Left ventricle myocardium inferior (tissue), 1 donor: ENCODE results near the gene SLCO4A1. TPM values are rescaled to one million over a fixed set of nuclear protein-coding genes. Genes with fewer than 3 reads are reported as not detected.

Experiments used
- DNase-seq: peaks from one replicate; pipeline ENCODE4 v3.0.0-alpha.2; 2020
- H3K27ac ChIP-seq: fragments of 200-600 bp; replicated peaks from 2 replicates; pipeline ENCODE4 v1.8.0; 2021
- H3K27me3 ChIP-seq: fragments of 200-600 bp; 2 replicates; pipeline ENCODE4 v1.8.0; 2021; ENCODE audit warnings: low read depth
- H3K36me3 ChIP-seq: fragments of 200-600 bp; 2 replicates; pipeline ENCODE4 v1.8.0; 2021
- H3K4me1 ChIP-seq: fragments of 200-600 bp; 2 replicates; pipeline ENCODE4 v1.8.0; 2021
- H3K4me3 ChIP-seq: fragments of 200-600 bp; 2 replicates; pipeline ENCODE4 v1.8.0; 2021; ENCODE audit warnings: mild to moderate bottlenecking, moderate library complexity
- H3K9me3 ChIP-seq: fragments of 200-600 bp; replicated peaks from 2 replicates; pipeline ENCODE4 v1.8.0; 2021
- intact Hi-C: fragments of 100-400 bp; cut with micrococcal nuclease; formaldehyde crosslinking; loops from one replicate; pipeline ENCODE4 v1.11.0; 2022
- total RNA-seq: library from RNA; stranded (reverse); fragmentation: NEBNext Ultra II Directional; extraction: Animal tissue kit (Norgen Biotek cat#: 25700); gene quantifications from one replicate; pipeline ENCODE4 v1.2.1, GENCODE V29; 2021
- TF ChIP-seq, protein P1 (sequence below): fragments of 200-600 bp; IDR thresholded peaks from 2 replicates; pipeline ENCODE4 v1.8.0; 2021; ENCODE audit warnings: antibody characterized with exemption, mild to moderate bottlenecking, borderline replicate concordance
- donor health status: DM: no; HTN: yes; CAD: no; lungs with severe emphysema.

Gene SLCO4A1
- total RNA-seq, 1 donor from 2014 or later = 12.7 TPM

DNA sequence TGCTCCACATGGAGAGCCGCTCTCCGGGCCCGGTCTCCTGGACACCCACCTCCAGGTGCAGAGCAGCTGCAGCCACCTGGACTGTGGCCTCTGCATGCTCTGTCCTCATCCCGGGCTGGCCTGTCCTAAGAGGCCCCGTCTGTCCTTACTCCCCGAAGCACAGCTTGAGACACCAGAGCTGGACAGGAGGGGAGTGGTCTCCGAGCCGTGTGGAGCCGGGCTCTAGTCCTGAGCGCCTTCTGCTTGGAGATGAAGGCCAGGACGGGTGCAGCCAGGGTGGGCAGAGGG is 59.7 kb downstream of the SLCO4A1 start:
- Histone ChIP-seq H3K4me3 (no peak overlapping the region), H3K27ac (no peak overlapping the region), H3K9me3 (no peaks in the 10 kb centered on the region), H3K27me3 (peaks cover 12% of the 10 kb centered on the region), H3K36me3 (no peaks in the 10 kb centered on the region), H3K4me1 (peaks cover 12% of the 10 kb centered on the region)
- intact Hi-C loops = no loop called here
- DNase-seq = no peak
- TF ChIP-seq, protein P1, sequence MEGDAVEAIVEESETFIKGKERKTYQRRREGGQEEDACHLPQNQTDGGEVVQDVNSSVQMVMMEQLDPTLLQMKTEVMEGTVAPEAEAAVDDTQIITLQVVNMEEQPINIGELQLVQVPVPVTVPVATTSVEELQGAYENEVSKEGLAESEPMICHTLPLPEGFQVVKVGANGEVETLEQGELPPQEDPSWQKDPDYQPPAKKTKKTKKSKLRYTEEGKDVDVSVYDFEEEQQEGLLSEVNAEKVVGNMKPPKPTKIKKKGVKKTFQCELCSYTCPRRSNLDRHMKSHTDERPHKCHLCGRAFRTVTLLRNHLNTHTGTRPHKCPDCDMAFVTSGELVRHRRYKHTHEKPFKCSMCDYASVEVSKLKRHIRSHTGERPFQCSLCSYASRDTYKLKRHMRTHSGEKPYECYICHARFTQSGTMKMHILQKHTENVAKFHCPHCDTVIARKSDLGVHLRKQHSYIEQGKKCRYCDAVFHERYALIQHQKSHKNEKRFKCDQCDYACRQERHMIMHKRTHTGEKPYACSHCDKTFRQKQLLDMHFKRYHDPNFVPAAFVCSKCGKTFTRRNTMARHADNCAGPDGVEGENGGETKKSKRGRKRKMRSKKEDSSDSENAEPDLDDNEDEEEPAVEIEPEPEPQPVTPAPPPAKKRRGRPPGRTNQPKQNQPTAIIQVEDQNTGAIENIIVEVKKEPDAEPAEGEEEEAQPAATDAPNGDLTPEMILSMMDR = no peak

DNA sequence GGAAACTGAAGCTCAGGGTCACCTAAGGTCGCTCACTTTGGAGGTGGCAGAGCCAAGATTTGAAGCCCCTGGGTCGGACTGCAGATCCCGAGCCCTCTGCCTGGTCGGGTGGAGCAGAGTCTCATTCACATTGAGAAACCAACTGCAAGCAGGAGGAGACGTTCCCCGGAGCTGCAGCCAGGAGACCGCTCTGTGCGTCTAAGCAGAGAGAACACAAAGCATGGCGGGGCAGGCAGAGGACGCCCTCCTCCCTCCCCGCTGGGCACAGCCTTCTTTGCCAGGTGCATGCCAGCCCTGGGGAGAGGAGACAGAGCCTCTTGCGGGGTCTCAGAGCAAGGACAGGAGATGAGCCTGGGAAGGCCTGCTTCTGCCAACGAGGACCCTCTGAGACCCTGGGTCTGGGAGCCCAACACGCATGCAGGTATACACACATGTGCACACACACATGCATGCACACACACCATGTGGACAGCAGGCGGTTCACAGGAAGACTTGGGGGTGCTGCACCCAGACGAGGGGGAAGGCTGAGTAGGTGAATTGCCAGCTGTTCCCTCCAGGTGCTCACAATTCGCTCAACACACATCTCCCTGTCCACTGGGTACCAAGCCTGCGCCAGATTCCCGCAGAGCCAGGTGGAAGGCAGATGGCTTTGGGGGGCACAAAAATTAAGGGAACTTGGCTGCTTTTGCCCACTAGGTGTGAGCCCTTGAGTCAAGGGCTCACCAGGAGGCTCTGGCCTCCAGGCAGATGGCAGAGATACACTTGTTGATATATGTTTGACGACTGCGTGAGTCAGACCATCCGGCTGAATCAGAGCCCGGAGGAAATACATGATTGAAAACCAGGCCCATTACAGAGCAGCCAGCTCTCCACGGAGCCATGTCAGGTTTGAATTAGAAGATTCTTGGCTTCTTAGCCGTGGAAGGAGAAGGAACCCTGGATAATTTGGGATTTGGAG is 60.9 kb downstream of the SLCO4A1 start:
- TF ChIP-seq, protein P1 = no peak
- Histone ChIP-seq H3K27ac (peak overlapping the region; percentile 60), H3K4me1 (peaks cover 12% of the 10 kb centered on the region), H3K9me3 (no peaks in the 10 kb centered on the region), H3K36me3 (no peaks in the 10 kb centered on the region), H3K4me3 (no peak overlapping the region), H3K27me3 (peaks cover 24% of the 10 kb centered on the region)
- no peak for DNase-seq
- intact Hi-C loops = no loop called here

DNA sequence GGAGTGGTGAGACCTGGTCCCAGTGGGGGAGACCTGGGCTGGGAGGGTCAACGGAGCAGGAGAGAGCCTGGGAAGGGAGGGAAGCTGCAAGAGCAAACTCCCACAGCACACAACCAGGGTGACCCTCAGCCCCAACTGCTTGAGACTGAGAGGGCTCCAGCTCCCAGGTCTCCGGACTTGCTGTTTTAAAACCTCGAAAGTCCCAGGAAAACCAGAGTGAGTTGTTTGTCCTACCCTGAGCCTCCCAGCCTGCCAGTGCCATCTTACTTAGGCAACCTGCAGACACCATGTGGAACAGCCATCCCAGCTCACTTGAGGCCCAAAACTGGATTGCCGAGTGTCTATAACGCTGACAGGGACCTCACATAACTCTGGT is 61.5 kb downstream of the SLCO4A1 start:
- Histone ChIP-seq H3K27ac (peak overlapping the region; percentile 60), H3K9me3 (no peaks in the 10 kb centered on the region), H3K4me1 (peaks cover 15% of the 10 kb centered on the region), H3K4me3 (no peak overlapping the region), H3K27me3 (peaks cover 31% of the 10 kb centered on the region), H3K36me3 (no peaks in the 10 kb centered on the region)
- TF ChIP-seq, protein P1 = no peak
- intact Hi-C loops = no loop called here
- no peak for DNase-seq

DNA sequence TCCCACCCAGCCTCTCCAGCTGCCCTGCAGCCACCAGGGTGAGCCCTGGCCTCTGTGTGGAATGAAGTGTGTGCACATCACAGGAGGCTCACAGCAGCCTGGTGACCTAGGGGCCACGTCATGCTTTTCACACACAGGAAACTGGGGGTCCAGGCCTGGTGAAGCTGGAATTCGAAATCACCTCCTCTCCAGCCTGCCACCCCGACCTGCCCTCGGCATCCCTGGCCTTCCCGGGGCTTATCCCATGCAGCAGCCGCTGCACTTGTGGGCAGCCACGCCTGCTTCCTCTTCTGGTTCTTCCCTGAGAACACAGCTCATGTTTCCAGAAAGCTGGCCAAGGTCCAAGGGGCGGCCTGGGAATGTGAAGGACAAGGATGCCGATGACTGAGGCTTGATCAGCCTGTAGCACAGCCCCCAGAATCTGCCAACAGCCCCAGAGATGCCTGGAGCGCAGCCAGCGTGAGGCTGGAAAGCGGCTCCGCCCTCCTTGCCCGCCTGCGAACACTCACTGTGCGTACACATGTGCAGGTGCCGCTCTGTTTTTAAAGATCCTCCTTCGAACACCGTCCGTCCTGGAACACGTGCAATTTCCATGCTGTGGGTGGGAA is 62.1 kb downstream of the SLCO4A1 start:
- peaks cover 37% of the 10 kb centered on the region for H3K27me3 ChIP-seq
- H3K36me3 ChIP-seq = no peaks in the 10 kb centered on the region
- H3K9me3 ChIP-seq = no peaks in the 10 kb centered on the region
- peak; percentile 87 for DNase-seq
- TF ChIP-seq, protein P1 = no peak
- H3K27ac ChIP-seq = peak overlapping the region; percentile 60
- intact Hi-C loops = no loop called here
- H3K4me1 ChIP-seq = peaks cover 18% of the 10 kb centered on the region
- no peak overlapping the region for H3K4me3 ChIP-seq

DNA sequence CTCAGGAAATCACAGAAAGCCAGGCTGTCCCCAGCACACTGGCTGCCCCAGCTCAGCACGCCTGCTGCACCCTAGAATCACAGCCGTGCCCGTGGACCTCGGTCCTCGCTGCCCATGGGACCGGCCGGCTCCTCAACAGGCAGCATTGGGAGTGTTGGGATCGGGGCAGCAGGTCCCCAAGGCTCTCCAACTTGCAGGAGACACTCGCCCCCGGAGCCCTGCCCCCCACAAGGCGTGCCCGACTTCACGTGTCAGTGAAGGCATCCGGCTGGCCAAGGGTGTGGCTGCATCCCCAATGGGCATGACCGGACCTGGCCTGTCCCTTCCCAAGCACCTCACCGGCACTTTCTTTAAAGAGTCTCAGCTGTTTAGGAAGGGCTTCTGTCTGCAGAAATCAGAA is 63.3 kb downstream of the SLCO4A1 start:
- Histone ChIP-seq H3K4me3 (no peak overlapping the region), H3K27ac (no peak overlapping the region), H3K36me3 (no peaks in the 10 kb centered on the region), H3K4me1 (peaks cover 18% of the 10 kb centered on the region), H3K27me3 (peaks cover 49% of the 10 kb centered on the region), H3K9me3 (no peaks in the 10 kb centered on the region)
- TF ChIP-seq, protein P1 = no peak
- DNase-seq = no peak
- intact Hi-C loops = no loop called here
